ENCODE data around the gene GNG14. TPM values are rescaled to one million over a fixed set of nuclear protein-coding genes. Genes with fewer than 3 reads are reported as not detected.

Gene GNG14
- total and polyA plus RNA-seq, 2 of the 13 experiments (the other 11 are each of a cell fraction or from before 2014, with no cell fraction given): not detected

- 98% methylated on average over 14 of the region's 33 CpGs for WGBS (ENCODE audit: low lambda C conversion rate)
- no peak overlapping the region for H3K4me2 ChIP-seq (ENCODE audit: low read depth, low read length)
- H3K27me3 ChIP-seq (ENCODE audit: control insufficient read depth in 1 of 2, insufficient read depth in 2 of 2, low read length in 2 of 2): no peaks in the 10 kb centered on the region
- H3K9me3 ChIP-seq (ENCODE audit: low read length): no peaks in the 10 kb centered on the region
- H3K4me3 ChIP-seq (replicated peaks in 1 of 3; ENCODE audit: insufficient read depth in 1 of 3, low read depth in 2 of 3, low read length in 3 of 3): no peak overlapping the region
- FAIRE-seq (no peak), ATAC-seq (no peak), DNase-seq (ENCODE audit: low spot score) (no peak)
- no peak overlapping the region for H2AFZ ChIP-seq (ENCODE audit: low read length)
- in situ Hi-C loops (cut with HindIII; ENCODE audit: extremely low pct_ligation_motif_present, low pct_unique_long_range_greater_than_20kb) (no loop called here), intact Hi-C loops (cut with micrococcal nuclease; ENCODE audit: unreplicated experiment) (no loop called here)
- H3K4me1 ChIP-seq (ENCODE audit: insufficient read depth, low read length): peaks cover 6% of the 10 kb centered on the region
- no peaks in the 10 kb centered on the region for H3K79me2 ChIP-seq (ENCODE audit: insufficient read depth, low read length)
- ChIA-PET CTCF (ENCODE audit: low intra/inter-chr PET ratio, low total read pairs) (no interaction called here), POLR2A (no interaction called here)
- no peaks in the 10 kb centered on the region for H4K20me1 ChIP-seq (ENCODE audit: insufficient read depth, low read length)
- BruUV-seq (replicated peaks): no TSS peak
- peaks cover 38 to 57% of the 10 kb centered on the region in 2 experiments for H3K36me3 ChIP-seq (replicated peaks in 1 of 2; ENCODE audit: control insufficient read depth in 1 of 2, insufficient read depth in 2 of 2, low read length in 2 of 2)
- H3K9ac ChIP-seq (ENCODE audit: insufficient read depth, low read depth, low read length): no peak overlapping the region
- TF ChIP-seq ZMYM2 (CRISPR knock-in tag; IDR thresholded peaks at IDR 0.05) (no peak), ZSCAN29 (CRISPR knock-in tag; conservative IDR thresholded peaks at IDR 0.05) (no peak), NFYB (CRISPR knock-in tag; IDR thresholded peaks at IDR 0.05) (no peak), ZSCAN30 (CRISPR knock-in tag; IDR thresholded peaks at IDR 0.05) (no peak), HHEX (CRISPR knock-in tag; IDR thresholded peaks at IDR 0.05) (no peak), SUZ12 (IDR thresholded peaks at IDR 0.05; ENCODE audit: low read depth, low read length) (no peak), AHR (CRISPR knock-in tag; IDR thresholded peaks at IDR 0.05) (no peak), RBFOX2 (IDR thresholded peaks at IDR 0.05; ENCODE audit: low read depth, low read length) (peak; percentile 51; the same call in 1 of the 2 replicates), ZNF24 (IDR thresholded peaks at IDR 0.05) (no peak), AGO2 (optimal IDR thresholded peaks at IDR 0.05; ENCODE audit: low read depth, low read length) (peak; percentile 73), DMAP1 (CRISPR knock-in tag; IDR thresholded peaks at IDR 0.05) (no peak), MATR3 (CRISPR knock-in tag; IDR thresholded peaks at IDR 0.05) (no peak), PCBP1 (IDR thresholded peaks at IDR 0.05; ENCODE audit: borderline replicate concordance, low read depth, low read length) (0 out of 2 replicates have a peak, but pooled peaks have one; percentile 43)
- H3K27ac ChIP-seq (ENCODE audit: extremely low read length, insufficient read depth, low read length): no peak overlapping the region
These were observed 13.9 kb downstream of the GNG14 start for GRCh38 chr19:12701596-12702282.
